Panc1 (cell line): ENCODE data around the gene SEMA3D. TPM values are rescaled to one million over a fixed set of nuclear protein-coding genes. Genes with fewer than 3 reads are reported as not detected.
"Not testable (repeated sequence)": the region's sequence is repeated elsewhere in the genome, so short reads cannot be mapped to it uniquely, and the experiment has no call there.

Source experiments
- ATAC-seq: fragments of 200-7000 bp; cut with Tn5 transposase; 2 replicates; pipeline ENCODE4 v1.9.1; 2020; ENCODE audit warnings: mild to moderate bottlenecking, moderate library complexity
- BruUV-seq: library from RNA; stranded (reverse); fragments of 400-500 nt; replicated peaks from 2 replicates; lab custom pipeline; 2021; lab: Mats Ljungman, UMichigan
- CTCF ChIA-PET: fragments of 300-600 bp; sonication (Branson Sonifier 250); formaldehyde crosslinking; loops from one replicate; lab custom pipeline; 2022; ENCODE audit warnings: antibody characterized with exemption; lab: Charles Lee
- POLR2A ChIA-PET: fragments of 300-600 bp; sonication (Branson Sonifier 250); formaldehyde crosslinking; loops from one replicate; lab custom pipeline; 2022; ENCODE audit warnings: antibody characterized with exemption; lab: Charles Lee
- DNase-seq: peaks from one replicate; pipeline ENCODE4 v3.0.0-alpha.2; 2010; ENCODE audit warnings: low read depth, low spot score
- H3K27ac ChIP-seq: 2 replicates; pipeline ENCODE4 v1.5.1; 2011; ENCODE audit warnings: mild to moderate bottlenecking, low read length, inconsistent platforms
- H3K27me3 ChIP-seq: fragments of 200-500 bp; sonication (Bioruptor generic); 2 replicates; pipeline ENCODE4 v1.6.0; 2014; ENCODE audit warnings: low read length, inconsistent platforms; ENCODE audit not compliant: control insufficient read depth, insufficient read depth
- H3K36me3 ChIP-seq: fragments of 200-500 bp; sonication (Bioruptor generic); 2 replicates; pipeline ENCODE4 v1.5.1; 2014; ENCODE audit warnings: inconsistent platforms, mild to moderate bottlenecking, low read length, moderate library complexity; ENCODE audit not compliant: control insufficient read depth, insufficient read depth
- H3K4me1 ChIP-seq: 2 replicates; pipeline ENCODE4 v1.5.1; 2011; ENCODE audit warnings: inconsistent platforms, mild to moderate bottlenecking, low read length, moderate library complexity; ENCODE audit not compliant: control insufficient read depth, insufficient read depth
- H3K4me3 ChIP-seq, 2 experiments: 2 replicates each; pipeline ENCODE4 v1.5.1; 2011 to 2012; ENCODE audit warnings: low read depth in 2 of 2, low read length in 2 of 2, mild to moderate bottlenecking in 2 of 2, inconsistent platforms in 1 of 2, moderate library complexity in 1 of 2
- H3K9me3 ChIP-seq: fragments of 200-500 bp; sonication (Bioruptor generic); 2 replicates; pipeline ENCODE4 v1.5.1; 2014; ENCODE audit warnings: low read depth, mild to moderate bottlenecking, inconsistent platforms, low read length, moderate library complexity; ENCODE audit not compliant: control insufficient read depth, insufficient read depth
- POLR2AphosphoS5 ChIP-seq: IDR thresholded peaks from 2 replicates; pipeline ENCODE4 v1.6.1; 2012; ENCODE audit warnings: mild to moderate bottlenecking, low read depth, low read length, moderate library complexity
- REST ChIP-seq, 2 experiments: IDR thresholded peaks; 2 replicates each; pipeline ENCODE4 v1.6.1; 2011 to 2012; ENCODE audit warnings: low read depth in 2 of 2, control low read depth in 1 of 2, low read length in 1 of 2, mild to moderate bottlenecking in 1 of 2, moderate library complexity in 1 of 2; ENCODE audit not compliant: insufficient read depth in 1 of 2
- SIN3A ChIP-seq: IDR thresholded peaks from 2 replicates; pipeline ENCODE4 v1.6.1; 2012; ENCODE audit warnings: low read depth, mild to moderate bottlenecking, low read length, moderate library complexity, borderline replicate concordance; ENCODE audit not compliant: insufficient read depth
- TCF7L2 ChIP-seq: IDR thresholded peaks from 2 replicates; pipeline ENCODE4 v1.6.1; 2011; ENCODE audit warnings: mild to moderate bottlenecking, low read depth, low read length, inconsistent platforms
- in situ Hi-C: cut with HindIII; loops from 2 replicates; pipeline ENCODE4 v1.10.0; 2016; ENCODE audit warnings: low sequenced_read_pairs, low pct_unique_long_range_greater_than_20kb
- intact Hi-C: fragments of 100-400 bp; cut with micrococcal nuclease; formaldehyde crosslinking; loops from one replicate; pipeline ENCODE4 v1.10.0; 2022; ENCODE audit not compliant: unreplicated experiment
- total RNA-seq: library from RNA; stranded (reverse); gene quantifications from one replicate; pipeline ENCODE4 v1.2.1, GENCODE V29; 2021; ENCODE audit not compliant: unreplicated experiment
- TF ChIP-seq, protein P1 (sequence below): fragments of 450-650 bp; IDR thresholded peaks from 2 replicates; pipeline ENCODE4 v1.5.1; 2017; ENCODE audit warnings: mild to moderate bottlenecking

SEMA3D gene
- total RNA-seq, 1 experiment from 2014 or later, result 11.5 TPM

GRCh38 chr7:84997626-84998025 is 189.2 kb downstream of the SEMA3D start:
- POLR2A ChIA-PET, result no interaction called here
- BruUV-seq, result no TSS peak
- CTCF ChIA-PET, result no interaction called here
- in situ Hi-C loops, result no loop called here
- Histone ChIP-seq H3K4me1 (peaks cover 4% of the 10 kb centered on the region; the same call in 1 of the 2 replicates), H3K27ac (peak overlapping the region; percentile 3; the same call in 1 of the 2 replicates), H3K9me3 (no peaks in the 10 kb centered on the region), H3K36me3 (no peaks in the 10 kb centered on the region), H3K27me3 (no peaks in the 10 kb centered on the region), H3K4me3 (no peak overlapping the region)
- ATAC-seq (no peak), DNase-seq (no peak)
- TF ChIP-seq POLR2AphosphoS5 (no peak), TCF7L2 (no peak), SIN3A (no peak), REST (IDR thresholded peaks at IDR 0.05; ENCODE audit: insufficient read depth in 1 of 2, low read depth in 2 of 2, low read length in 1 of 2) (no peak)
- TF ChIP-seq, protein P1, sequence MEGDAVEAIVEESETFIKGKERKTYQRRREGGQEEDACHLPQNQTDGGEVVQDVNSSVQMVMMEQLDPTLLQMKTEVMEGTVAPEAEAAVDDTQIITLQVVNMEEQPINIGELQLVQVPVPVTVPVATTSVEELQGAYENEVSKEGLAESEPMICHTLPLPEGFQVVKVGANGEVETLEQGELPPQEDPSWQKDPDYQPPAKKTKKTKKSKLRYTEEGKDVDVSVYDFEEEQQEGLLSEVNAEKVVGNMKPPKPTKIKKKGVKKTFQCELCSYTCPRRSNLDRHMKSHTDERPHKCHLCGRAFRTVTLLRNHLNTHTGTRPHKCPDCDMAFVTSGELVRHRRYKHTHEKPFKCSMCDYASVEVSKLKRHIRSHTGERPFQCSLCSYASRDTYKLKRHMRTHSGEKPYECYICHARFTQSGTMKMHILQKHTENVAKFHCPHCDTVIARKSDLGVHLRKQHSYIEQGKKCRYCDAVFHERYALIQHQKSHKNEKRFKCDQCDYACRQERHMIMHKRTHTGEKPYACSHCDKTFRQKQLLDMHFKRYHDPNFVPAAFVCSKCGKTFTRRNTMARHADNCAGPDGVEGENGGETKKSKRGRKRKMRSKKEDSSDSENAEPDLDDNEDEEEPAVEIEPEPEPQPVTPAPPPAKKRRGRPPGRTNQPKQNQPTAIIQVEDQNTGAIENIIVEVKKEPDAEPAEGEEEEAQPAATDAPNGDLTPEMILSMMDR, result no peak
- intact Hi-C loops, result no loop called here

GRCh38 chr7:84992954-84993353 is 193.9 kb downstream of the SEMA3D start:
- POLR2A ChIA-PET, ATAC-seq, DNase-seq, in situ Hi-C loops, CTCF ChIA-PET, H3K27ac ChIP-seq, H3K27me3 ChIP-seq, H3K4me1 ChIP-seq, H3K36me3 ChIP-seq, H3K9me3 ChIP-seq, BruUV-seq, H3K4me3 ChIP-seq, intact Hi-C loops: not testable (repeated sequence)

DNA sequence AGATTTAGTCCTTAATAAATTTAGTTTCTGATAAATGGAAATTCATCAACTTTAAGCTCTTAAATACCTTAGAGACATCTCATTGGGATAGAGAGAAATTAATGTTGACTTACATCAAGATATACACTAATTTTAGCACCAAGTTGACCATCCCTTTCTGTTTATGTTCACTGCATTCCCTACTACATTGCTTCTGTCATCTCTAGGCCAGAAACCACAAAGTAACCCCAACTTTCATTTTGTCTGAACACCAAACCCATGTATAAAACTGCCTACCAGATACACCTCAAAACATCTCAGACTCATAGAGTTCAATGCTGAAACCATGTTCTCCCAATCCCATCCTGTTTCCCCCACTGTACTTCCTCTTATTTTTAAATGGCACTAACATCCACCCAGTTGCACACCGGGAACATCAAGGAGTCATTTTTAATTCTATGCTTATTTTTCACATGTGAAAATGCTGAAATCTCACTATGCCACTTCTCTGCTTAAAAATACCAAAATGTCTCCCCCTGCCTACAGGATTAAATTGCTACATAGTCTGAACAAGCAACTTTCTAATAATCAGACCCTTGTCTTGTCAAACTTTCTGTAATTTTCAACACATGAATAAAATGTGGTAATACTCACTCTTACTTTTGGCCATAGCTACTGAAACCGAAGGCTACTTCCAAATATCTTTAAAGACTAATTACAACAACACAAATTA is 201.6 kb downstream of the SEMA3D start:
- no TSS peak for BruUV-seq
- POLR2A ChIA-PET, result no interaction called here
- DNase-seq (no peak), ATAC-seq (no peak)
- in situ Hi-C loops (no loop called here), intact Hi-C loops (no loop called here)
- CTCF ChIA-PET, result interaction anchor here (0.6 kb wide), 1 partner anchor 437 kb away, joined by 6 read pairs; no protein-coding TSS in a partner anchor
- no peaks in the 10 kb centered on the region for H3K27me3 ChIP-seq
- H3K9me3 ChIP-seq, result no peaks in the 10 kb centered on the region
- no peaks in the 10 kb centered on the region for H3K36me3 ChIP-seq
- TF ChIP-seq, protein P1, result no peak; the same call in 1 of the 2 replicates
- TF ChIP-seq TCF7L2 (no peak), REST (IDR thresholded peaks at IDR 0.05; ENCODE audit: insufficient read depth in 1 of 2, low read depth in 2 of 2, low read length in 1 of 2) (no peak), SIN3A (no peak)
- H3K27ac ChIP-seq, result no peak overlapping the region
- H3K4me3 ChIP-seq, result no peak overlapping the region
- H3K4me1 ChIP-seq, result no peaks in the 10 kb centered on the region
